Left ventricle myocardium inferior (tissue), 1 donor: ENCODE data around the gene CEBPB. TPM values are rescaled to one million over a fixed set of nuclear protein-coding genes. Genes with fewer than 3 reads are reported as not detected.

ENCODE experiments used
- DNase-seq: peaks from one replicate; pipeline ENCODE4 v3.0.0-alpha.2; 2020
- H3K27ac ChIP-seq: fragments of 200-600 bp; replicated peaks from 2 replicates; pipeline ENCODE4 v1.8.0; 2021
- H3K27me3 ChIP-seq: fragments of 200-600 bp; 2 replicates; pipeline ENCODE4 v1.8.0; 2021; ENCODE audit warnings: low read depth
- H3K36me3 ChIP-seq: fragments of 200-600 bp; 2 replicates; pipeline ENCODE4 v1.8.0; 2021
- H3K4me1 ChIP-seq: fragments of 200-600 bp; 2 replicates; pipeline ENCODE4 v1.8.0; 2021
- H3K4me3 ChIP-seq: fragments of 200-600 bp; 2 replicates; pipeline ENCODE4 v1.8.0; 2021; ENCODE audit warnings: mild to moderate bottlenecking, moderate library complexity
- H3K9me3 ChIP-seq: fragments of 200-600 bp; replicated peaks from 2 replicates; pipeline ENCODE4 v1.8.0; 2021
- intact Hi-C: fragments of 100-400 bp; cut with micrococcal nuclease; formaldehyde crosslinking; loops from one replicate; pipeline ENCODE4 v1.11.0; 2022
- total RNA-seq: library from RNA; stranded (reverse); fragmentation: NEBNext Ultra II Directional; extraction: Animal tissue kit (Norgen Biotek cat#: 25700); gene quantifications from one replicate; pipeline ENCODE4 v1.2.1, GENCODE V29; 2021
- TF ChIP-seq, protein P1 (sequence below): fragments of 200-600 bp; IDR thresholded peaks from 2 replicates; pipeline ENCODE4 v1.8.0; 2021; ENCODE audit warnings: antibody characterized with exemption, mild to moderate bottlenecking, borderline replicate concordance
- donor health status: DM: no; HTN: yes; CAD: no; lungs with severe emphysema.

Gene CEBPB
- total RNA-seq, 1 donor from 2014 or later: 54.0 TPM

- Histone ChIP-seq H3K27ac (peak overlapping the region; percentile 99), H3K36me3 (peaks cover 12% of the 10 kb centered on the region), H3K4me3 (no peak overlapping the region), H3K27me3 (no peaks in the 10 kb centered on the region), H3K4me1 (peaks cover 51% of the 10 kb centered on the region), H3K9me3 (peaks cover 11% of the 10 kb centered on the region)
- TF ChIP-seq, protein P1, sequence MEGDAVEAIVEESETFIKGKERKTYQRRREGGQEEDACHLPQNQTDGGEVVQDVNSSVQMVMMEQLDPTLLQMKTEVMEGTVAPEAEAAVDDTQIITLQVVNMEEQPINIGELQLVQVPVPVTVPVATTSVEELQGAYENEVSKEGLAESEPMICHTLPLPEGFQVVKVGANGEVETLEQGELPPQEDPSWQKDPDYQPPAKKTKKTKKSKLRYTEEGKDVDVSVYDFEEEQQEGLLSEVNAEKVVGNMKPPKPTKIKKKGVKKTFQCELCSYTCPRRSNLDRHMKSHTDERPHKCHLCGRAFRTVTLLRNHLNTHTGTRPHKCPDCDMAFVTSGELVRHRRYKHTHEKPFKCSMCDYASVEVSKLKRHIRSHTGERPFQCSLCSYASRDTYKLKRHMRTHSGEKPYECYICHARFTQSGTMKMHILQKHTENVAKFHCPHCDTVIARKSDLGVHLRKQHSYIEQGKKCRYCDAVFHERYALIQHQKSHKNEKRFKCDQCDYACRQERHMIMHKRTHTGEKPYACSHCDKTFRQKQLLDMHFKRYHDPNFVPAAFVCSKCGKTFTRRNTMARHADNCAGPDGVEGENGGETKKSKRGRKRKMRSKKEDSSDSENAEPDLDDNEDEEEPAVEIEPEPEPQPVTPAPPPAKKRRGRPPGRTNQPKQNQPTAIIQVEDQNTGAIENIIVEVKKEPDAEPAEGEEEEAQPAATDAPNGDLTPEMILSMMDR: no peak
- DNase-seq: no peak
- intact Hi-C loops: no loop called here
These were observed 5.0 kb downstream of the CEBPB start for GRCh38 chr20:50195524-50196120.

DNA sequence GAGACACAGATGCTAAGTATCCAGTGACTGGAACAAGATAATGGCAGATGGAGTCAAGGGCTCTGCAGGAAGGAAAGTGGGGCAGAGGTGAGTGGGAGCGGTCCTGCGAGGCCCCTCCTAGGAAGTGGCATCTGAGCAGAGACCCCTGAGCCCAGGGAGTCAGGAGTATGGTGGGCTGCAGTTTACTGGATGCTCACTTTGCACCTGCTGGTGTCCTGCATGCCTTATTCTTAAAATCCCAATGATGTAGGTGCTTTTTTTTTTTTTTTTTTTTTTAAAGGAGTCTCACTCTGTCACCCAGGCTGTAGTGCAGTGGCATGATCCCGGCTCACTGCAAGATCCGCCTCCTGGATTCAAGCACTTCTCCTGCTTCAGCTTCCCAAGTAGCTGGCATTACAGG, 5.6 kb downstream of the CEBPB start:
- Histone ChIP-seq H3K27ac (no peak overlapping the region), H3K27me3 (no peaks in the 10 kb centered on the region), H3K9me3 (peaks cover 11% of the 10 kb centered on the region), H3K36me3 (peaks cover 12% of the 10 kb centered on the region), H3K4me1 (peaks cover 53% of the 10 kb centered on the region), H3K4me3 (no peak overlapping the region)
- TF ChIP-seq, protein P1: no peak
- intact Hi-C loops: no loop called here
- DNase-seq: no peak

GRCh38 chr20:50196896-50197295, 6.3 kb downstream of the CEBPB start:
- intact Hi-C loops: no loop called here
- DNase-seq: no peak
- no peak overlapping the region for H3K4me3 ChIP-seq
- TF ChIP-seq, protein P1: no peak
- peaks cover 12% of the 10 kb centered on the region for H3K36me3 ChIP-seq
- peaks cover 11% of the 10 kb centered on the region for H3K9me3 ChIP-seq
- H3K27me3 ChIP-seq: no peaks in the 10 kb centered on the region
- H3K27ac ChIP-seq: no peak overlapping the region
- peaks cover 49% of the 10 kb centered on the region for H3K4me1 ChIP-seq

GRCh38 chr20:50197463-50198179, 7.0 kb downstream of the CEBPB start:
- Histone ChIP-seq H3K27me3 (no peaks in the 10 kb centered on the region), H3K27ac (no peak overlapping the region), H3K36me3 (peaks cover 12% of the 10 kb centered on the region), H3K4me3 (no peak overlapping the region), H3K4me1 (peaks cover 41% of the 10 kb centered on the region), H3K9me3 (peaks cover 12% of the 10 kb centered on the region)
- intact Hi-C loops: no loop called here
- DNase-seq: no peak
- TF ChIP-seq, protein P1: no peak

GRCh38 chr20:50198180-50198666, 7.6 kb downstream of the CEBPB start:
- no peak for DNase-seq
- peaks cover 12% of the 10 kb centered on the region for H3K36me3 ChIP-seq
- no peak overlapping the region for H3K4me3 ChIP-seq
- peaks cover 18% of the 10 kb centered on the region for H3K9me3 ChIP-seq
- H3K27me3 ChIP-seq: no peaks in the 10 kb centered on the region
- no peak overlapping the region for H3K27ac ChIP-seq
- H3K4me1 ChIP-seq: peaks cover 35% of the 10 kb centered on the region
- TF ChIP-seq, protein P1: no peak
- intact Hi-C loops: no loop called here
